HEK293T (cell line): Measurements from ENCODE around the gene PEBP1.

Experiments
- ARNT ChIP-seq: fragments of 450-650 bp; IDR thresholded peaks from 2 replicates; pipeline ENCODE4 v1.6.1; 2017; ENCODE audit warnings: mild to moderate bottlenecking
- BHLHE40 ChIP-seq: fragments of 450-650 bp; IDR thresholded peaks from 2 replicates; pipeline ENCODE4 v1.6.1; 2016; ENCODE audit warnings: mild to moderate bottlenecking, moderate library complexity, borderline replicate concordance
- CTBP1 ChIP-seq: fragments of 450-650 bp; IDR thresholded peaks from 2 replicates; pipeline ENCODE4 v1.6.1; 2016; ENCODE audit warnings: borderline replicate concordance
- ELF4 ChIP-seq: fragments of 450-650 bp; IDR thresholded peaks from 2 replicates; pipeline ENCODE4 v1.6.1; 2017; ENCODE audit warnings: antibody characterized with exemption
- FOXA1 ChIP-seq: fragments of 450-650 bp; IDR thresholded peaks from 2 replicates; pipeline ENCODE4 v1.6.1; 2016; ENCODE audit warnings: mild to moderate bottlenecking
- FOXM1 ChIP-seq: fragments of 450-650 bp; IDR thresholded peaks from 2 replicates; pipeline ENCODE4 v1.6.1; 2017; ENCODE audit warnings: mild to moderate bottlenecking, borderline replicate concordance
- HDGF ChIP-seq: fragments of 450-650 bp; IDR thresholded peaks from 2 replicates; pipeline ENCODE4 v1.6.1; 2017; ENCODE audit warnings: antibody characterized with exemption, borderline replicate concordance
- L3MBTL2 ChIP-seq: fragments of 450-650 bp; conservative IDR thresholded peaks from 2 replicates; pipeline ENCODE4 v1.6.1; 2016; ENCODE audit warnings: mild to moderate bottlenecking
- LEF1 ChIP-seq: fragments of 450-650 bp; IDR thresholded peaks from 2 replicates; pipeline ENCODE4 v1.6.1; 2017; ENCODE audit warnings: mild to moderate bottlenecking, borderline replicate concordance
- NFRKB ChIP-seq: fragments of 450-650 bp; IDR thresholded peaks from 2 replicates; pipeline ENCODE4 v1.6.1; 2016; ENCODE audit warnings: mild to moderate bottlenecking, moderate library complexity
- SP1 ChIP-seq: fragments of 450-650 bp; IDR thresholded peaks from 2 replicates; pipeline ENCODE4 v1.6.1; 2017
- SUZ12 ChIP-seq: fragments of 450-650 bp; IDR thresholded peaks from 2 replicates; pipeline ENCODE4 v1.6.1; 2016; ENCODE audit warnings: mild to moderate bottlenecking
- TARDBP ChIP-seq: fragments of 450-650 bp; IDR thresholded peaks from 2 replicates; pipeline ENCODE4 v1.6.1; 2016
- ZNF384 ChIP-seq: fragments of 450-650 bp; IDR thresholded peaks from 2 replicates; pipeline ENCODE4 v1.6.1; 2016

DNA sequence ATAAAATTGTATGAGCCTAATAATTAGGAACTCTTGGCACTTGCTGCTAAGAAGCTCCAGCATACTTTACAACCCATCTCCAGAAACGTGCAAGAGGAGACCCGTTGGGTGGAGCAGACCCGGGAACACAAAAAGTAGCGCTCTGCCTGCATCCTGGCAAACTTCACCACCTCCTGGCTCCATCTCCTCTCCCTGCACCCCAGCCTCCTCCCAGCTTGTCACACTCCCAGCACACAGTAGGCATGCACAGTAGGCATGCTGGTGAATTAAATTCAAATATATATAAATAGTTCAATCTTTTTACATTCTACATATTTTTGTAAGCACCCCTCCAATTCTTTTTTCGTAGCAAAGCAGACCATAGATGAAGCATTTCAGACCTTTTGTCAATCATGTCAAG is 33.3 kb upstream of the PEBP1 start:
- TF ChIP-seq FOXA1 (no peak), FOXM1 (no peak), NFRKB (no peak), SP1 (no peak), ELF4 (no peak), ZNF384 (no peak), LEF1 (no peak), TARDBP (no peak), BHLHE40 (no peak), L3MBTL2 (no peak), ARNT (no peak), SUZ12 (no peak), CTBP1 (no peak), HDGF (no peak)
